ENCODE results near the gene WNT8A. TPM values are rescaled to one million over a fixed set of nuclear protein-coding genes. Genes with fewer than 3 reads are reported as not detected.

Gene WNT8A
- total and polyA plus RNA-seq, 2 donors: 0.05 to 0.09 TPM

DNA sequence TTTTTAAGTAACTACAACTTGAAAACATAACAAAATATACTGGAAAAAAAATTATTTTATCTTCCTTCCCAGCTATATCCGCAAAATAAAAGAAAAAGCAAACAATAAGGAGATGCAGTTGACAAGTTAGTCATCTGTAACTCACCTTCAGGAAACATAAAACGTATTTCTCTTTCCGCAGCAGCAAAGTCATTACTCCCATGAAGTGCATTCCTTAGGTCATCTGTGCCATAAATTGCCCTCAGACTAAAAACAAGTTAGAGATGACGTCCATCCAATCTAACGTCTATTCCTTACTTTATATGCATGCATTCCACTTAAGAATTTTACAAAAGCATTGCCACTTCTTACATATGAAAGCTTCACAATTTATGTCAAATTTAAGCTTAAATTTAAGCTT lies 44.5 kb downstream of the WNT8A start:
- no peak for DNase-seq (ENCODE audit: low read depth in 6 of 9, low spot score in 9 of 9)
- WGBS: 63% methylated on average over 5 of the region's 5 CpGs
- H3K4me3 ChIP-seq (ENCODE audit: low read length in 2 of 2): no peak overlapping the region
- peaks cover 0 to 2% of the 10 kb centered on the region in 2 donors for H3K27me3 ChIP-seq (ENCODE audit: control insufficient read depth in 2 of 2, insufficient read depth in 1 of 2, low read length in 1 of 2)
- H3K36me3 ChIP-seq (ENCODE audit: control insufficient read depth in 2 of 2, insufficient read depth in 2 of 2, low read length in 1 of 2): no peaks in the 10 kb centered on the region
- H3K27ac ChIP-seq (ENCODE audit: low read depth in 1 of 2, low read length in 1 of 2): no peak overlapping the region
- H3K4me1 ChIP-seq (ENCODE audit: control insufficient read depth in 2 of 2, insufficient read depth in 2 of 2, low read length in 2 of 2): no peaks in the 10 kb centered on the region
- no peaks in the 10 kb centered on the region for H3K9me3 ChIP-seq (ENCODE audit: control insufficient read depth in 2 of 2, insufficient read depth in 1 of 2, low read length in 1 of 2)

GRCh38 chr5:138129347-138129746 lies 45.5 kb downstream of the WNT8A start:
- WGBS: 97% methylated on average over 6 of the region's 6 CpGs
- no peak for DNase-seq (ENCODE audit: low read depth in 6 of 9, low spot score in 9 of 9)

DNA sequence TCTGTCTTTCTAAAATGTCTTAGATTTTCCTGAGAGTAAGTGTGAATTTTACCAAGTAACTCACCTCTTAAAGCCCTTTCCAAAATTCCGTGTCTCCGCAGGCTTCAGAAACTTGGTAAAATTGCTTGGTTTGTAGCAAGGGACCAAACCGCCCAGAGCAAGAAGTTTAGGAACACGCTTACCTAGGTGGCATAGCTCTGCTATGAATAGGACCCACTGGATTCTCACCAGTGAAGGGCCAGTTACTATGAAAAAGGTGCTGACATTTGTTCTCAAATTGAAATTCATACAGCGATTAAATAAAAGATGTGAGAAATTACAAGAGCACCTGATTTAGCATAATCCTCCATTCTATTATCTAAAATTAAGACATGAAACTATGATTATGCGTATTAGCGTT lies 48.7 kb downstream of the WNT8A start:
- H3K27ac ChIP-seq (ENCODE audit: low read depth in 1 of 2, low read length in 1 of 2): no peak overlapping the region
- DNase-seq (ENCODE audit: low read depth in 6 of 9, low spot score in 9 of 9): no peak
- no peaks in the 10 kb centered on the region for H3K36me3 ChIP-seq (ENCODE audit: control insufficient read depth in 2 of 2, insufficient read depth in 2 of 2, low read length in 1 of 2)
- H3K4me1 ChIP-seq (ENCODE audit: control insufficient read depth in 2 of 2, insufficient read depth in 2 of 2, low read length in 2 of 2): no peaks in the 10 kb centered on the region
- no peak overlapping the region for H3K4me3 ChIP-seq (ENCODE audit: low read length in 2 of 2)
- peaks cover 0 to 4% of the 10 kb centered on the region in 2 donors for H3K27me3 ChIP-seq (ENCODE audit: control insufficient read depth in 2 of 2, insufficient read depth in 1 of 2, low read length in 1 of 2)
- WGBS: 95% methylated on average over 7 of the region's 7 CpGs
- H3K9me3 ChIP-seq (ENCODE audit: control insufficient read depth in 2 of 2, insufficient read depth in 1 of 2, low read length in 1 of 2): no peaks in the 10 kb centered on the region

More at GRCh38 chr5:138129347-138129746, 45.5 kb downstream of the WNT8A start:
- no peaks in the 10 kb centered on the region for H3K4me1 ChIP-seq (ENCODE audit: control insufficient read depth in 2 of 2, insufficient read depth in 2 of 2, low read length in 2 of 2)
- no peaks in the 10 kb centered on the region for H3K9me3 ChIP-seq (ENCODE audit: control insufficient read depth in 2 of 2, insufficient read depth in 1 of 2, low read length in 1 of 2)
- H3K4me3 ChIP-seq (ENCODE audit: low read length in 2 of 2): no peak overlapping the region
- H3K27ac ChIP-seq (ENCODE audit: low read depth in 1 of 2, low read length in 1 of 2): no peak overlapping the region
- H3K36me3 ChIP-seq (ENCODE audit: control insufficient read depth in 2 of 2, insufficient read depth in 2 of 2, low read length in 1 of 2): no peaks in the 10 kb centered on the region
- peaks cover 0 to 2% of the 10 kb centered on the region in 2 donors for H3K27me3 ChIP-seq (ENCODE audit: control insufficient read depth in 2 of 2, insufficient read depth in 1 of 2, low read length in 1 of 2)

DNA sequence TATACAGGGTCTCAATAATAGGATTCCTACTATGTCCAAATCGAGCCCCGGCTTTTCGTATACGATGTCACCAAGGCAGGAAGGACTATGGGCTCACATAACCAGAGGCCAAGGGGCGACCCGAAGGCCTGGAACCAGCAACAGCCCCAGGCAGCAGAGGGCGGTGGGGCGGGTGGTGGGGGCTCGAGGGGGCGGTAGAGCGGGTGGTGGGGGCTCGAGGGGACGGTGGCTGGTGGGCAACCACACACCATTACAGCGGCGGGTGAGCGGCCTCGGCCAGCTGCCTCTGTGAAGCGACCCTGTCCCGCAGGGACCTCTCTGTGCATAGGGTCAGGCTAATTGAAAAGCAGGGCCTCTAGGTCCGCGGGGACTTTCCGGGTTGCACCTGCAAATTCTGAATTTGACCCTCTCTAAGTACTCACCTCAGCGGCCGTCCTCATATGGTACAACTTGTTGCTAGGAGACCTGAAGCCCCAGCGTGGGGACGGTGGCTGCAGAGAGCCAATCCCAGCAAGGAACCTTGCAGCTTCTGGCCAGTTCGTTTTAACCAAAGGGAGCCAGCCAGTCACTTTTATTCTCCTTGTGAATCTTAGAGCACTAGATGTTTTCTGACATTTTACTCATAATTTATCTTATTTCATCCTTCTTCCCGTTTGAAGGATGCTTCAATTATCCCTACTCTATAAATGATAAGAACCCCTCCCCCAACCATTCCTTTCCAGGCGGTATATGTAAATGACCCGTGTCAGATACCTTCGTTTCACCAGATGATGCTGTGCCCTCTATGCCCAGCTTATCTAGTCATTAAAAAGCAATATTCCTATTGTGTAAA lies 55.3 kb downstream of the WNT8A start, which contains the start of gene NME5:
Gene NME5, minus strand, starts transcription at position 480 of the 832 bp plus-strand sequence. CDS start 648 bp downstream, outside the sequence.
- Histone ChIP-seq H3K27ac (ENCODE audit: low read depth in 1 of 2, low read length in 1 of 2) (no peak within 1 kb of the TSS), H3K4me1 (ENCODE audit: control insufficient read depth in 2 of 2, insufficient read depth in 2 of 2, low read length in 2 of 2) (peaks cover 0 to 2% of the 10 kb centered on the region in 2 donors), H3K36me3 (ENCODE audit: control insufficient read depth in 2 of 2, insufficient read depth in 2 of 2, low read length in 1 of 2) (no peaks in the 10 kb centered on the region), H3K9me3 (ENCODE audit: control insufficient read depth in 2 of 2, insufficient read depth in 1 of 2, low read length in 1 of 2) (no peaks in the 10 kb centered on the region), H3K4me3 (ENCODE audit: low read length in 2 of 2) (peak within 1 kb of the TSS in 1 of 2 donors; percentile 24), H3K27me3 (ENCODE audit: control insufficient read depth in 2 of 2, insufficient read depth in 1 of 2, low read length in 1 of 2) (peaks cover 8 to 31% of the 10 kb centered on the region in 2 donors)
- WGBS: 12% methylated on average over 31 of the region's 31 CpGs
- DNase-seq (ENCODE audit: low read depth in 6 of 9, low spot score in 9 of 9): peak in 1 of 9 donors; percentile 8

GRCh38 chr5:138139781-138140090 lies 55.9 kb downstream of the WNT8A start:
- no peaks in the 10 kb centered on the region for H3K36me3 ChIP-seq (ENCODE audit: control insufficient read depth in 2 of 2, insufficient read depth in 2 of 2, low read length in 1 of 2)
- no peak overlapping the region for H3K27ac ChIP-seq (ENCODE audit: low read depth in 1 of 2, low read length in 1 of 2)
- WGBS: 34% methylated on average over 3 of the region's 3 CpGs
- no peak overlapping the region for H3K4me3 ChIP-seq (ENCODE audit: low read length in 2 of 2)
- peaks cover 0 to 2% of the 10 kb centered on the region in 2 donors for H3K4me1 ChIP-seq (ENCODE audit: control insufficient read depth in 2 of 2, insufficient read depth in 2 of 2, low read length in 2 of 2)
- DNase-seq (ENCODE audit: low read depth in 6 of 9, low spot score in 9 of 9): no peak
- H3K9me3 ChIP-seq (ENCODE audit: control insufficient read depth in 2 of 2, insufficient read depth in 1 of 2, low read length in 1 of 2): no peaks in the 10 kb centered on the region
- H3K27me3 ChIP-seq (ENCODE audit: control insufficient read depth in 2 of 2, insufficient read depth in 1 of 2, low read length in 1 of 2): peaks cover 8 to 31% of the 10 kb centered on the region in 2 donors

DNA sequence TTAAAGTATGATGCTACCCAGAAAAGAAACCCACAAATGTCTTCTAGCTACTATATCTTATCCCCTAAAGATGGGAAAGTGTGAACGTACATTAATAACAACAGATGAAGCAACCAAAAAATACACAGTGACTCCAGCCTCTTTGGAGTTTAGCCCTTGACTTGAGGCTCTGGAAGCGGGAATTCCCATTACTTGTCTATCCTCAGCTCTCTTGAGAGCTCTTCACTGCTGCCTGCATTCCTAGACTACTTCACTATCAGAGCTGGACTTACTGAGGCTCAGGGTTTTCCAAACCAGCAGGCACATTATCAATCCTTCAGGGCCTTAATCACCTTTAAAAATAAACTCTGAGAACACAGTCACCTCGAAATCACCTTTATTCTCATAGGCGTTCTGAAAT lies 56.4 kb downstream of the WNT8A start:
- no peak overlapping the region for H3K4me3 ChIP-seq (ENCODE audit: low read length in 2 of 2)
- H3K4me1 ChIP-seq (ENCODE audit: control insufficient read depth in 2 of 2, insufficient read depth in 2 of 2, low read length in 2 of 2): peaks cover 0 to 2% of the 10 kb centered on the region in 2 donors
- no peaks in the 10 kb centered on the region for H3K36me3 ChIP-seq (ENCODE audit: control insufficient read depth in 2 of 2, insufficient read depth in 2 of 2, low read length in 1 of 2)
- peaks cover 8 to 31% of the 10 kb centered on the region in 2 donors for H3K27me3 ChIP-seq (ENCODE audit: control insufficient read depth in 2 of 2, insufficient read depth in 1 of 2, low read length in 1 of 2)
- 93% methylated on average over 4 of the region's 4 CpGs for WGBS
- H3K9me3 ChIP-seq (ENCODE audit: control insufficient read depth in 2 of 2, insufficient read depth in 1 of 2, low read length in 1 of 2): no peaks in the 10 kb centered on the region
- no peak for DNase-seq (ENCODE audit: low read depth in 6 of 9, low spot score in 9 of 9)
- H3K27ac ChIP-seq (ENCODE audit: low read depth in 1 of 2, low read length in 1 of 2): no peak overlapping the region

Other genes starting within 250 kb of the WNT8A start
- gene MYOT, start 216.2 kb upstream of the WNT8A start, total RNA-seq: 0.33 TPM
- 0.80 TPM for gene MYOT, start 216.2 kb upstream of the WNT8A start, polyA plus RNA-seq
- gene PKD2L2, start 194.6 kb upstream of the WNT8A start, total RNA-seq: not detected
- 0.07 TPM for gene PKD2L2, start 194.6 kb upstream of the WNT8A start, polyA plus RNA-seq
- 17.4 TPM for gene FAM13B, start 51.0 kb upstream of the WNT8A start, total RNA-seq
- 16.9 TPM for gene FAM13B, start 51.0 kb upstream of the WNT8A start, polyA plus RNA-seq
- 1.2 TPM for gene NME5, start 55.4 kb downstream of the WNT8A start, total RNA-seq
- 4.3 TPM for gene NME5, start 55.4 kb downstream of the WNT8A start, polyA plus RNA-seq
- gene BRD8, start 94.6 kb downstream of the WNT8A start, total RNA-seq: 44.3 TPM
- 75.3 TPM for gene BRD8, start 94.6 kb downstream of the WNT8A start, polyA plus RNA-seq
- gene KIF20A, start 95.1 kb downstream of the WNT8A start, total RNA-seq: 40.0 TPM
- gene KIF20A, start 95.1 kb downstream of the WNT8A start, polyA plus RNA-seq: 3.7 TPM
- 27.9 TPM for gene CDC23, start 129.3 kb downstream of the WNT8A start, total RNA-seq
- gene CDC23, start 129.3 kb downstream of the WNT8A start, polyA plus RNA-seq: 18.8 TPM
- 0.14 TPM for gene GFRA3, start 190.6 kb downstream of the WNT8A start, total RNA-seq
- gene GFRA3, start 190.6 kb downstream of the WNT8A start, polyA plus RNA-seq: 2.1 TPM
- 12.9 TPM for gene CDC25C, start 247.8 kb downstream of the WNT8A start, total RNA-seq
- gene CDC25C, start 247.8 kb downstream of the WNT8A start, polyA plus RNA-seq: 1.9 TPM

Measured in thymus (tissue), 11 donors.